ENCODE measurements around the gene HDAC1.

DNA sequence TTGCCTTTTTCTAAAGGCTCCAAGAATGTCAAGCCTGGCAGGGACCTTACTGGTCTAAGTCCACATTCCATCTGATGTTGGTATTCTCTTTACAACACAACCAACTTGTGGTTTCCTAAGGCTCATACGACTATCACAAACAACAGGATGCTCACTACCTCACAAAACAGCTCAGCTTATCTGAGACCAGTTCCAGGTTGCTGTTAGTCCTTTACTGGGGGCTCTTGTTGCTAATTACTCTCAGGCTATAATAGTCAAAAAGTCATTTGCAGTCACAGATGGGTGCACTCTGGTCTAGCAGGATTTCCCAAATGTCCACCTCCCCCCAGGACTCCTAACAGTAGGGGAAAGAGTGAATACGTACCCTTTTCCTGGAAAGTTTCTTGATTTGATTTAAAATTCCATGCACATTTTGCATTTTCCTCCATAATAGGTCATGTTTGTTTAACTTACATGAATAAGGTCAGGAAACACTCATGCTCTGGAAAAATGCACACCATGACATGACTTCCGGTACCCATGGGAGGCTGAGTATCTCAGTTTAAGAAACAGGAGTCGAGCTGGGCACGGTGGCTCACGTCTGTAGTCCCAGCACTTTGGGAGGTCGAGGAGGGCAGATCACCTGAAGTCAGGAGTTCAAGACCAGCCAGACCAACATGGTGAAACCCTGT, 24.8 kb upstream of the HDAC1 start:
- TF ChIP-seq, protein P1, sequence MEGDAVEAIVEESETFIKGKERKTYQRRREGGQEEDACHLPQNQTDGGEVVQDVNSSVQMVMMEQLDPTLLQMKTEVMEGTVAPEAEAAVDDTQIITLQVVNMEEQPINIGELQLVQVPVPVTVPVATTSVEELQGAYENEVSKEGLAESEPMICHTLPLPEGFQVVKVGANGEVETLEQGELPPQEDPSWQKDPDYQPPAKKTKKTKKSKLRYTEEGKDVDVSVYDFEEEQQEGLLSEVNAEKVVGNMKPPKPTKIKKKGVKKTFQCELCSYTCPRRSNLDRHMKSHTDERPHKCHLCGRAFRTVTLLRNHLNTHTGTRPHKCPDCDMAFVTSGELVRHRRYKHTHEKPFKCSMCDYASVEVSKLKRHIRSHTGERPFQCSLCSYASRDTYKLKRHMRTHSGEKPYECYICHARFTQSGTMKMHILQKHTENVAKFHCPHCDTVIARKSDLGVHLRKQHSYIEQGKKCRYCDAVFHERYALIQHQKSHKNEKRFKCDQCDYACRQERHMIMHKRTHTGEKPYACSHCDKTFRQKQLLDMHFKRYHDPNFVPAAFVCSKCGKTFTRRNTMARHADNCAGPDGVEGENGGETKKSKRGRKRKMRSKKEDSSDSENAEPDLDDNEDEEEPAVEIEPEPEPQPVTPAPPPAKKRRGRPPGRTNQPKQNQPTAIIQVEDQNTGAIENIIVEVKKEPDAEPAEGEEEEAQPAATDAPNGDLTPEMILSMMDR (conservative IDR thresholded peaks at IDR 0.05; ENCODE audit: low read length) = no peak
- no peak for TF ChIP-seq EZH2phosphoT487 (IDR thresholded peaks at IDR 0.05; ENCODE audit: borderline replicate concordance, low read depth, low read length)
